HCT116 (cell line): Measurements from ENCODE around the gene RHOU. TPM values are rescaled to one million over a fixed set of nuclear protein-coding genes. Genes with fewer than 3 reads are reported as not detected.

Experiments
- ATAC-seq: fragments of 200-7000 bp; cut with Tn5 transposase; 2 replicates; pipeline ENCODE4 v1.9.1; 2020; ENCODE audit warnings: mild to moderate bottlenecking, moderate library complexity
- BruUV-seq: library from RNA; stranded (reverse); fragments of 400-500 nt; replicated peaks from 2 replicates; lab custom pipeline; 2021; lab: Mats Ljungman, UMichigan
- CTCF ChIA-PET: fragments of 300-600 bp; sonication (Branson Sonifier 250); formaldehyde crosslinking; loops from one replicate; lab custom pipeline; 2021; ENCODE audit warnings: antibody characterized with exemption; lab: Charles Lee
- POLR2A ChIA-PET: fragments of 300-600, 350-600 bp; sonication (Branson Sonifier 250); formaldehyde crosslinking; loops from one replicate; lab custom pipeline; 2021; ENCODE audit warnings: antibody characterized with exemption; lab: Charles Lee
- RAD21 ChIA-PET, 2 experiments: fragments of 300-600 bp; sonication (Branson Sonifier 250); formaldehyde crosslinking; loops; one replicate each; lab custom pipeline; 2023; ENCODE audit warnings: low total read pairs in 2 of 2; ENCODE audit not compliant: uncharacterized antibody in 2 of 2, unreplicated experiment in 2 of 2, low non-redundant PET in 1 of 2; lab: Charles Lee
- DNase-seq: peaks from one replicate; pipeline ENCODE4 v3.0.0-alpha.2; 2010; ENCODE audit warnings: low read depth, low spot score
- H2AFZ ChIP-seq: fragments of 200-600 bp; shearing (Covaris generic), sonication (generic); 2 replicates; pipeline ENCODE4 v1.6.1; 2017; ENCODE audit warnings: low read depth, mixed run types, mixed read lengths, antibody characterized with exemption, low read length; ENCODE audit not compliant: poor library complexity, severe bottlenecking
- H3K27ac ChIP-seq: 2 replicates; pipeline ENCODE4 v1.5.1; 2012; ENCODE audit warnings: low read depth, low read length
- H3K27me3 ChIP-seq: fragments of 200-600 bp; sonication (generic); 2 replicates; pipeline ENCODE4 v1.6.1; 2016; ENCODE audit warnings: mixed run types, low read length, mixed read lengths; ENCODE audit not compliant: insufficient read depth
- H3K36me3 ChIP-seq, 2 experiments: fragments of 200-500 bp in 1 of 2; fragments of 200-600 bp in 1 of 2; sonication (Bioruptor generic) in 1 of 2; sonication (generic) in 1 of 2; 2 replicates each; pipeline versions ENCODE4 v1.5.1 to v1.6.1; 2014 to 2016; ENCODE audit warnings: low read length in 2 of 2, inconsistent platforms in 1 of 2, mixed read lengths in 1 of 2, mixed run types in 1 of 2; ENCODE audit not compliant: insufficient read depth in 2 of 2, control insufficient read depth in 1 of 2
- H3K4me1 ChIP-seq, 2 experiments: fragments of 200-600 bp in 1 of 2; sonication (generic) in 1 of 2; 2 replicates each; pipeline versions ENCODE4 v1.5.1 to v1.6.1; 2012 to 2017; ENCODE audit warnings: low read length in 2 of 2, inconsistent platforms in 1 of 2, mild to moderate bottlenecking in 1 of 2, mixed read lengths in 1 of 2, mixed run types in 1 of 2, moderate library complexity in 1 of 2; ENCODE audit not compliant: insufficient read depth in 2 of 2, control insufficient read depth in 1 of 2
- H3K4me2 ChIP-seq: fragments of 200-600 bp; sonication (generic); 2 replicates; pipeline ENCODE4 v1.6.1; 2017; ENCODE audit warnings: mixed run types, low read length, mixed read lengths
- H3K4me3 ChIP-seq, 2 experiments: fragments of 200-600 bp in 1 of 2; sonication (generic) in 1 of 2; replicated peaks in 1 of 2; 2 replicates each; pipeline ENCODE4 v1.5.1; 2011 to 2016; ENCODE audit warnings: low read length in 2 of 2, control low read depth in 1 of 2, low read depth in 1 of 2, mild to moderate bottlenecking in 1 of 2, mixed read lengths in 1 of 2, mixed run types in 1 of 2
- H3K79me2 ChIP-seq: fragments of 200-600 bp; sonication (generic); 2 replicates; pipeline ENCODE4 v1.6.1; 2017; ENCODE audit warnings: mild to moderate bottlenecking, mixed run types, low read length, moderate library complexity, mixed read lengths; ENCODE audit not compliant: insufficient read depth
- H3K9ac ChIP-seq: fragments of 200-600 bp; sonication (generic); 2 replicates; pipeline ENCODE4 v1.6.1; 2016; ENCODE audit warnings: low read length, mixed read lengths
- H3K9me2 ChIP-seq: fragments of 200-600 bp; sonication (generic), shearing (Covaris generic); 2 replicates; pipeline ENCODE4 v1.6.1; 2017; ENCODE audit warnings: mixed run types, mild to moderate bottlenecking, moderate library complexity; ENCODE audit not compliant: insufficient read depth
- H3K9me3 ChIP-seq, 2 experiments: fragments of 200-500 bp in 1 of 2; fragments of 200-600 bp in 1 of 2; sonication (Bioruptor generic) in 1 of 2; sonication (generic) in 1 of 2; 2 replicates each; pipeline ENCODE4 v1.6.1; 2014 to 2017; ENCODE audit warnings: low read length in 2 of 2, mixed read lengths in 2 of 2, inconsistent platforms in 1 of 2, low read depth in 1 of 2, mild to moderate bottlenecking in 1 of 2, mixed run types in 1 of 2, moderate library complexity in 1 of 2; ENCODE audit not compliant: control insufficient read depth in 1 of 2, insufficient read depth in 1 of 2
- H4K20me1 ChIP-seq: fragments of 200-600 bp; sonication (generic), shearing (Covaris generic); 2 replicates; pipeline ENCODE4 v1.6.1; 2017; ENCODE audit warnings: mixed run types, mild to moderate bottlenecking, moderate library complexity; ENCODE audit not compliant: insufficient read depth
- CBX3 ChIP-seq: IDR thresholded peaks from 2 replicates; pipeline ENCODE4 v1.6.1; 2012; ENCODE audit warnings: low read depth
- CEBPB ChIP-seq: IDR thresholded peaks from 2 replicates; pipeline ENCODE4 v1.6.1; 2012; ENCODE audit warnings: low read depth
- ELF1 ChIP-seq: IDR thresholded peaks from 2 replicates; pipeline ENCODE4 v1.6.1; 2012; ENCODE audit warnings: low read depth, borderline replicate concordance
- EZH2phosphoT487 ChIP-seq: fragments of 200-600 bp; IDR thresholded peaks from 2 replicates; pipeline ENCODE4 v1.6.1; 2018; ENCODE audit warnings: antibody characterized with exemption, borderline replicate concordance
- JUND ChIP-seq: IDR thresholded peaks from 2 replicates; pipeline ENCODE4 v1.6.1; 2012
- MAX ChIP-seq: IDR thresholded peaks from 2 replicates; pipeline ENCODE4 v1.6.1; 2012
- POLR2A ChIP-seq: IDR thresholded peaks from 2 replicates; pipeline ENCODE4 v1.7.0; 2011; ENCODE audit warnings: borderline replicate concordance; ENCODE audit not compliant: insufficient read depth, insufficient read length; ENCODE audit errors: extremely low read depth
- RAD21 ChIP-seq: IDR thresholded peaks from 2 replicates; pipeline ENCODE4 v1.6.1; 2012; ENCODE audit warnings: low read depth, mild to moderate bottlenecking
- ZBTB33 ChIP-seq: IDR thresholded peaks from 2 replicates; pipeline ENCODE4 v1.6.1; 2011; ENCODE audit warnings: mild to moderate bottlenecking, low read length, moderate library complexity; ENCODE audit not compliant: insufficient replicate concordance; ENCODE audit errors: extremely low read depth
- ZFX ChIP-seq: fragments of 450-650 bp; IDR thresholded peaks from 2 replicates; pipeline ENCODE4 v1.6.1; 2017
- intact Hi-C: fragments of 100-400 bp; cut with micrococcal nuclease; formaldehyde crosslinking; loops from 2 replicates; pipeline ENCODE4 v1.10.0; 2022
- total RNA-seq: library from RNA; stranded (reverse); gene quantifications from one replicate; pipeline ENCODE4 v1.2.1, GENCODE V29; 2021; ENCODE audit not compliant: unreplicated experiment

Gene RHOU
- total RNA-seq, 1 experiment from 2014 or later = 4.0 TPM

GRCh38 chr1:228776449-228776848, 41.2 kb downstream of the RHOU start:
- H3K9me2 ChIP-seq = no peaks in the 10 kb centered on the region
- H2AFZ ChIP-seq = no peak overlapping the region
- DNase-seq (no peak), ATAC-seq (no peak)
- BruUV-seq = no TSS peak
- H3K4me2 ChIP-seq = no peak overlapping the region
- no peaks in the 10 kb centered on the region for H3K36me3 ChIP-seq
- no peaks in the 10 kb centered on the region for H3K27me3 ChIP-seq
- CTCF ChIA-PET = no interaction called here
- no peaks in the 10 kb centered on the region for H4K20me1 ChIP-seq
- POLR2A ChIA-PET = no interaction called here
- H3K79me2 ChIP-seq = no peaks in the 10 kb centered on the region
- H3K9ac ChIP-seq = no peak overlapping the region
- TF ChIP-seq RAD21 (no peak), POLR2A (no peak), CBX3 (no peak), ZFX (no peak), MAX (no peak)
- H3K4me1 ChIP-seq = no peaks in the 10 kb centered on the region
- intact Hi-C loops = no loop called here
- RAD21 ChIA-PET = no interaction called here
- H3K4me3 ChIP-seq = no peak overlapping the region
- no peaks in the 10 kb centered on the region for H3K9me3 ChIP-seq
- H3K27ac ChIP-seq = no peak overlapping the region

GRCh38 chr1:228777236-228777635, 42.0 kb downstream of the RHOU start:
- DNase-seq (no peak), ATAC-seq (no peak)
- Histone ChIP-seq H3K9ac (no peak overlapping the region), H3K4me2 (no peak overlapping the region), H3K4me1 (peaks cover 0 to under 1% of the 10 kb centered on the region in 2 experiments; a peak in 1 of 4 replicates), H3K27me3 (no peaks in the 10 kb centered on the region), H3K9me3 (no peaks in the 10 kb centered on the region), H3K79me2 (no peaks in the 10 kb centered on the region), H3K36me3 (no peaks in the 10 kb centered on the region), H3K27ac (no peak overlapping the region), H3K4me3 (no peak overlapping the region), H4K20me1 (no peaks in the 10 kb centered on the region), H2AFZ (no peak overlapping the region), H3K9me2 (no peaks in the 10 kb centered on the region)
- BruUV-seq = no TSS peak
- CTCF ChIA-PET = no interaction called here
- TF ChIP-seq CEBPB = no peak
- TF ChIP-seq JUND = no peak
- no peak for TF ChIP-seq ZBTB33
- no peak for TF ChIP-seq EZH2phosphoT487
- no peak for TF ChIP-seq ELF1
- TF ChIP-seq ZFX = no peak
- intact Hi-C loops = no loop called here
- POLR2A ChIA-PET = no interaction called here
- RAD21 ChIA-PET = no interaction called here
